Brain pericyte (primary cell): ENCODE data around the gene TMEM115.

ENCODE experiments used
- DNase-seq: peaks from one replicate; pipeline ENCODE4 v3.0.0-alpha.2; 2012; ENCODE audit warnings: low read depth, low spot score

TMEM115 gene

DNA sequence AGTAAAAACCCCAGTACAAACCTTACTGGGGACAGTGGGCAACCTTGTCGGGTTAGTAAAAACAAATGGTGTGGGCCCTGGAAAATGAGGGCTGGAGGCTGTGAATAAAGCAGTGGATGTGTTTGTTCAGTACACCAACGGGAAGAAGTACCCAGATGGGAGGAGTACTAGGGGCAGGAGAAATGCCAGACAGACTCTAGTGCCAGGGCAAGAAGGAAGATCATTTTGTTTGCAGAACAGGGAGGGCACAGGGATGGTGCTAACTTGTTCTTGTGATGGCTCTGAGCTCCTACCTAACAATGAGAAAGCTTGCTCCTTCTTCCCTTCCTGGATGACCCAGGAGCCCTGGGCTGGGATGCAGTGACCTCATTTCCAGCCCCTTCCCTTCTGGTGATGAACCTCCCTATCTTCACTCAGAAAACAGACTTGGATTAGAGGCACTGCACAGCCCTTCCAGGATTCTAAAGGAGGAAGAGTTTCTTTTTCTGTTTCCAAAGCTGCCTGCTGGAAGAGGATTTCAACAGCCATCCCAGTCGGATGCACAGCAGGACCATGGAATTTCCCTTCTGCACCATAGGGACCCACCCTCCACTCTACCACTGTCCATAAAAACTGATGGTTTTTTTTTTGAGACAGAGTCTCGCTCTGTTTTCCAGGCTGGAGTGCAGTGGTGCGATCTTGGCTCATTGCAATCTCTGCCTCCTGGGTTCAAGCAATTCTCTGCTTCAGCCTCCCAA is 24.8 kb downstream of the TMEM115 start:
- no peak for DNase-seq

DNA sequence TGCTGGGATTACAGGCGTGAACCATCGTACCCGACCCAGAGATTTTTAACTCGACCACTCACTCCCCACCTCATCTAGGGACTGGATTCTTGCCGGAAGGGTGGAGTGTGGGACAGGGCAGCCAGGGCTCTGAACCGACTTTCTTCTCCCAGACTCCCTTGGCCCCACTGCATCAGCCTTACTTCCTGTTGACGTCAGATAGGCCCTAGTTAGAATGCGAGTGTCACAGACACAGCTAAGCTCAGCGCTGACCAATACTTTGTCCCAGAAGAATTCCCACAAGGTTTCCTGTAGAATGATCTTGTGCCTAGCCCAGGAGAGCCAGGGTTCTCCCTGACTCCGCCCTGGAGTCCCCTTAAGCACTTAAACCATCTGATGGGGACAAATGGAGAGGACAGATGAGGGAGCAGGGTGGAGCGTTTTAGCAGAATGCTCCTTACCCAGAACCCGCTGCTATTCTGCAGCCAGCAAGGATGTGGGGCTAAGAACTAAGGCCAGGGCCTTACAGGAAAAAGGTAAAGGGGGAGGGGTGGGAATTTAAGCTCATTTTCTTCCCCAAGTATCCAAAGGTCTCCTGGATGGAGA is 25.5 kb downstream of the TMEM115 start:
- DNase-seq, result no peak

DNA sequence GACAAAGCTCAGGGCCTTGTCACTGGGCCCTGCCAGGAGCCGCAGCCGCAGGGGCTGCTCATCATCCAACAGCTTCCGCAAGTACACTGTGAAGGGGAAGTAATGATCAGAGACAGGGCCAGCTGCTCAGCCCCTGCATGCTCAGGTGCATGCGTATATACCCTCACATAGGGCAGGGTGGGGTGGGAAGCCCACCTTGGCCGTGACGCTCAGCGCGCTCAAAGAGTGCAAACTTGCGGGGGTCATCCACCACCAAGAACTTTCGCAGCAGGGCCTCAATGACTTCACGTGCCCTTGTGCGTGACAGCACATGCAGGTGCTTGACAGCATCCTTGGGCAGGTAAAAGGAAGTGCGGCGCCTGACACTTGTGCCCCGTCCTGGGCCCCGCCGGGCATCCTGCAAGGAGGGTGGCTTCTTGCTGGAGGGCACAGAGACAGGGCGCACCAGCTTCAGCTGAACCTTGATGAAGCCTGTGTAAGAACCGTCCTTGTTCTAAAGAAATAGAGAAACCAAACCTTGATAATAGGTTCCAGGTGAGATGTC is 27.9 kb downstream of the TMEM115 start:
- no peak for DNase-seq

DNA sequence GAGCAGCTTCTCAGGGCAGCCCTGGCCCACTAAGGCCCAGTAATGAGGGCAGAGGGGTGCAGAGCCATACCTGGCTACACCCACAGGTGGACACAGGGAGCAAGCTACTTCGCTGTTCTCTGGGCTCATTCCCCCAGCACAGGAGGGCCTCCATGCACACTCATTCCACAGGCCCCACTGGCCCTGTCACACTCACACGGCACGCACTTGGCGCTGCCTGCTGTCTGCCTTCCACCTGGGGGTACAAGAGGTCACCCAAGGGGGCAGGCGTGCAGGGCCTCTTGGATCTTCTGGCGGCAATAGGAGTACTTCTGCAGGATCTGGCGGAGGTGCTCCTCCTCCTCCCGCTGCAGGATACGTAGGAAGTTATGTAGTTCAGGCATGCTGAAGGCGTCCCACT is 29.0 kb downstream of the TMEM115 start:
- DNase-seq, result no peak

DNA sequence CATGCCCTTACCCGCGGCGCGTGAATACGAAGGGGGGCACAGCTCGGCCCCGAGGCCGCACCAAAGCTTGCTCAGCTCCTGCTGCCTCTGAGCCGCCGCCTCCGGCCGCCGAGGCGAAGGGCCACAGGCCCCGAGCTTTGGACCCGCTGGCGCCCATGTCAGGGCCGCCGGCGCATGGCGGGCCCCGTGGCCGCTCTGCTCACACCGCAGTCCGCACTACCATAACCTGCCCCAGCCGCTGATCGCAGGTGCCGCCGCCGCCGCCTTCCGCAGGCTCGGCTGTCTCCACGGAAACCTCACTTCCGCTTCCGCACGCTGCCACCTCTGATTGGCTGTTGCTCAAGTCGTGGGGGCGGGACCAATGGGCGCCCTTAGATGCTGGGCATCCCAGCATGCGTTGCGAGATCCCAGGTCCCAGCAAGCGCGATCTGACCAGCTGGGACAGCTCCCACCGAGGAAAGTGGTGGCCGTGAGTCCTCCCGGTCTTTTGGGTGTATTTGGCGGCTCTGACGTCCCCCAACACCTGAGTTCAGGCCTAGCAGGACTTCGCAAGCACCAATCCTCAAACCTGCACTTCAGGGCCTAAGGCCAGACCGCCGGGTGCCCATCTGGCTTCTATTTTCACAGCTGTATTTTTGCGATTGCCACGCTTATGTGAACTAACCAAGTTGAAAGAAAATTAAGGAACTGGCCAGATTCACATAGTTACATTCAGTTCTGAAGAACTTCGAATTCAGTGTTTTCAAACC is 31.2 kb downstream of the TMEM115 start, which contains the start of gene TUSC2:
TUSC2 (minus strand) TSS at position 281 of the 749 bp plus-strand sequence; CDS start at position 157, 124 bp downstream.
- DNase-seq, result peak; percentile 85

DNA sequence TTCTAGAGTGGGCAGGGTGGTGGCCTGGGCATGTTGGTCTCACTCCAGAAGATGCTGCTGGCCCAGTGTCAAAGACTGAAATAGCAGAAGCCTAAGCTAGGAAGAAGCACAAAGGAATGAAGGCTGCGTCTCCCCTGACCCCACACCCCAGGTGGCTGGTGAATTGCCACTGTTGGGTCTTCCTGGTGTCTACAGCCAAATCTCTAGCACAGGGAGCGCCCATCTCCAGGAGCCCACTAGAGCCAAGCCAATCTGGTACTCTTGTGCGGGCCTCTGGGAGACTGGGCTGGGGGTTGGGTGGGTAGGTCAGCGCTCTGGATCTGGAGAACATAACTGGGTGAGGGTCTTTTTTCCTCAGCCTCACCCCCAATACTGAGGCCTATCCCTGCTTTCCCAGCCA is 32.2 kb downstream of the TMEM115 start:
- DNase-seq, result no peak

DNA sequence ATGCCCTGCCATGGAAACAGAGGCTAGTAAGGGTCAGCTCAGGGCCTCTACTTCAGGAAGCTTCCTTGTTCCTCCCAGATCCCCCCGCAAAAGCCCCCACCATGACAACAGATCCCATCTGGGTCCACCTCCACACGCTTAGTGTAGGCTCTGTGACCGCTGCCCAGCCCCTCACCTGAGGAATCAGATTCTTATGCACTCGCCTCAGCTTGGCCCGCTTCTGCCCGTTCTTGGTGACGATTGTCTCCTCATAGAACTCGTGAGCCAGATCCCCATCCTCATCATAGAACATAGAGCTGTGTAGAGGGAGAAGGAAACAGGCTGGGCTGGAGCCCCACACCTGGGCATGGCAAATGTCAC is 33.2 kb downstream of the TMEM115 start:
- no peak for DNase-seq

DNA sequence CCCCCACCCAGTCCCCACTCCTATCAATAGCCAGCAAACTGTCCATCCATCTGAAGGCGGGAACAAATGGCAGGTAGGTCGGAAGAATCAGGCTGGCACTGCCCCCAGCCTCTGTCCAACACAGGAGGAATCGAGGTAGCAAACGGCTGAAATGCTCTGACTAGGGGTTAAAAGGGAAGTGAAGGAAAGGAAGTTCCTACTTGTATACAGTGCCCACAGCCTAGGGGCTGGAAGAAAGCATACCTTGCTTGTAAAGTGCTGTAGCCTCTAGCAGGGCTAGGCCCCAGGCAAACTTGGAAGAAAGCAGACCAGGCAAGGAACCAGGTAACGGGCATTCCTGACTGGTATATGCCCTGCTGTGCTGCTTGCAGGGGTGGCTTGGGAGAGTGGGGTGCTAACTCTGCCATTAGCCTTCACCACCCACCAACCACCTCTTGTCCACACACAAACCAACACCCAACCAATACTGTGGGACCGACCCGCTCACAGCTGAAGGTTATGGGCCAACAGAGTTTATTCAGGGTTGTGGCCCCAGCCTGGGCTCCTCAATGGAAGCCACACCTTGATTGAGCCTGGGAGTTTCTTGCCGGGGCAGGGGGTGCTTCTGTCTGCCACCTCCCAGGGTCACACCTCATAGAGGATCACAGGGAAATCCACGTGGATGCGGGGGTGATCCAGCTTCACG is 33.7 kb downstream of the TMEM115 start:
- DNase-seq, result no peak

- no peak for DNase-seq
Measured at GRCh38 chr3:50325113-50325480, 34.2 kb downstream of the TMEM115 start.

- no peak for DNase-seq
Measured at GRCh38 chr3:50324351-50325112, 34.8 kb downstream of the TMEM115 start.

GRCh38 chr3:50323614-50324199 is 35.6 kb downstream of the TMEM115 start:
- no peak for DNase-seq

DNA sequence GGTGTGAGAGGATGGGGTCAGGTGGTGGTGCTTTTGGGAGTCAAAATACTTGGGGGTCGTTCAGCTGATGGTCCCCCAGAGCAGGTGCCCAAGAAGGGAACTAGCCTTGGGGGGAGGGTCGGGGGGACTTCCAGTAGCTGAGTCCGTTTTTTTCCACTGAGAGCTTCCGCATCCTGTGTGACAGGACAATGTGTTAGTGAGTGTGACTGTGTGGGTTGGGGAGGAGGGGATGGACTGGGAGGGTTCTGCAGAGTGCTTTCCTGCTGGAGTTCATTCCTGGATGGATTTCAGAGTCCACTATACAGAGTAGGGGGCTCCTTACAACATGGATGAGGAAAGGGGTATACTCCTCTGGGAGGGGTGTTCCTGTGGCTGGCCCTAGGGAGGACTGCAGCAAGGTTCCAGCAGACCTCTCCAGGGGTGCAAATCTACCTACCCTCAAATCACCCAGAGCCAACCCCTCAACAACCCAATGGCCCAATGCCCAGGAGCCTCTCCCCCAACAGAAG is 36.2 kb downstream of the TMEM115 start:
- DNase-seq, result no peak

- no peak for DNase-seq
Measured at GRCh38 chr3:50322386-50323091, 36.8 kb downstream of the TMEM115 start, which contains the start of gene HYAL2. Gene HYAL2, minus strand, starts transcription at chr3:50322745. Its CDS starts 2,256 bp downstream, at chr3:50320489.

DNA sequence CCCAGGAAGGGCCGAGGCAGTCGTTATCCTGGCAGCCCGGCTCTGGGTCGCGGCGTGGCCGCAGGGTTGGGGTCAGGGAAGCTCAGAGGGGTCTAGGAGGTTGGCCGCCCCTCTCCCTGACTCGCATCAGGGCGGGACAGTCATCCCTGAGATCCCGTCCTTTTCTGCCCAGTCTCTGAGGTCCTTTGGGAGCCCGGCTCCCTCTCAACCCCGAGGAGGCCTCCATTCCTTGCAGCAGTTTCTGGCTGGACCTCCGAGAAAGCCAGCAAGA is 37.3 kb downstream of the TMEM115 start:
- no peak for DNase-seq

DNA sequence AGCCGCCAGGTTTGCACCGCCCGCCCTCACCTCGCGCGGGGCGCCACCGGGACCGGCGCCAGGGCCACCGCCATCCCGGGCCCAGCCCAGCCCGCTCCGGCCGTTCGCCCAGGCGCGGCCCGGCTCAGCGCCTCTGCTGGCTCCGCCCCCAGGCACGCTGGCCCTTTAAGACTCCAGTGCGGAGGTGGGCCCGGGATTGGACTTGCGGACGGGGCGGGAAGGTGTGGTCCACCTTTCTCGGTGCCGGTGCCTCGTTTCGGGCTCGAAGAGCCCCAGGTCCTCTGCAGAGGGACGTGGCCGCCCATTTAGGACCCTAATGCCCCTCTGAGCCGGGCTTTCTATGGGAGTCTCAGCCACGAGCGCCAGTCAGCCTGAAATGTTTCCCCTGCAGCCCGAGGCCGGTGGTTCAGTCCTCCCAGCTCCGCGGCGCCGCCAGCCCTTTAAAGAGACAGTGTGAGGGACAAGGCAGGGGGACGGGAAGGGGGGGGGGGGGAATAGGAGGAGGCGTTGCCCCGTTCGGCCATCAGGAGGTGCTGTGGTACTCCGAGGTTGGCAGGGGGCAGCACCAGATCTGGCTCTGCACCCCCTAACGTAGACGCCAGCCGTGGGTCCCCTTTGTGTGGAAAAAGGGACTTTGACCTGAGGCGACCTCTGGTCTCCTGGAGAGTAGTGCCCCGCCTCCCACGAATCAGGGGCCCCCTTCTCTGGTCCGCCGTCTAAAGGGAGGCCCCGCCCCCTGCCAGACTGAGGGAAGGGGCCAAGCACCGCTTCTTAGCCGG is 37.8 kb downstream of the TMEM115 start:
- peak; percentile 71 for DNase-seq

DNA sequence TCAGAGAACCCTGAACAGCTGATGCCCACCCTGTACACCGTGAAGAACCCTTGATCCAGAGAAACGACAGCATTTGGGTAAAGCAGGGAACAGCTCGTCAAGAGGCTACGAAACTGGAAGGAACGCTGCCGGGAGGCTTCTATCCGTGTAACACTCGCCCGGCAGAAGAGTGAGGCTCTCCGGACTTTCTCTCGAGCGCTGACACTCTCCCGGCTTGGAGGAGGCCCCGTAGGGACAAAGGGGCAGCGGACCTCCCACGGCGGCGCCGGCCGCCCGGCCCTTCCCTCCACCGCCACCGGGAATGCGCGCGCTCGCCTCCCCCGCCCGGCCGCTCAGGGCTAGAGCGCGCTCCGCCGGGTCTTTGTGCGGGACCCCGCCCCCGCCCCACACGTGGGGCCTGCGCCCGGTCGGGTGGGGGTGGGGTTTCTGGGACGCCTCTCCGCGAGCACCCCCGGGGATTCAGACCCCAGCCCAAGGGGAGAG is 38.4 kb downstream of the TMEM115 start:
- DNase-seq, result no peak

DNA sequence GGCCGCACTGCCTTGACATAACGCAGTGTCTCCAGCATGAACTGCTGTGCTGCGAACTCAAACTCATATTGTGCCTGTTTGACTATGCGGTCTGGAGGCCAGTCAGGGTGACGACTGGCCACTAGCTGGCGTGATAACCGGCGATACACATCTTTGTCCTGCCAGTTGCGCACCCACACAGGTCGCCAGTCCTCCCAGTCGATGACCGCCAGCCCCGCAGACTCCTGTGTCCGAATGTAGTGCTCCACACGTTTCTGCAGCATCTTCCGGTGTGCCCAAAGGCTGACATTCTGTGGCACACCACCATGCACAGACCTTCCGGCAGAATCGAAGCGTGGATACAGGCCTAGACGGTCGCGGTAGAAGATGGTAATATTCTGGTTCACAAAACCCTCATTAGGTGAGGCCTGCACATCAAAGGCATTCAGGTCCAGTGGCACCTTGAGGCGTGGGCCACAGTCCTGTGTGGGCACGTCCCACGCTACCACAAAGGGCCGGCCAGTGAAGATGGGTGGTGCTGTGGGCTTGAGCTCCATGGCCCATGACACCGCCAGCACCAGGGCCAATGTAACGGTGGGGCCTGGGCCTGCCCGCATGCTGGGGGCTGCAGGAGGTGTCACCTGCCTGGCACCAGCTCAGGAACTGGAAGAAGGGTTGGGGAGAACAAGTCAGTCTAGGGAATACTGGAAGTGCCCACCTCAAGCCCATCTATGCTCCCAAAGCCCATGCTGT is 39.3 kb downstream of the TMEM115 start:
- no peak for DNase-seq

DNA sequence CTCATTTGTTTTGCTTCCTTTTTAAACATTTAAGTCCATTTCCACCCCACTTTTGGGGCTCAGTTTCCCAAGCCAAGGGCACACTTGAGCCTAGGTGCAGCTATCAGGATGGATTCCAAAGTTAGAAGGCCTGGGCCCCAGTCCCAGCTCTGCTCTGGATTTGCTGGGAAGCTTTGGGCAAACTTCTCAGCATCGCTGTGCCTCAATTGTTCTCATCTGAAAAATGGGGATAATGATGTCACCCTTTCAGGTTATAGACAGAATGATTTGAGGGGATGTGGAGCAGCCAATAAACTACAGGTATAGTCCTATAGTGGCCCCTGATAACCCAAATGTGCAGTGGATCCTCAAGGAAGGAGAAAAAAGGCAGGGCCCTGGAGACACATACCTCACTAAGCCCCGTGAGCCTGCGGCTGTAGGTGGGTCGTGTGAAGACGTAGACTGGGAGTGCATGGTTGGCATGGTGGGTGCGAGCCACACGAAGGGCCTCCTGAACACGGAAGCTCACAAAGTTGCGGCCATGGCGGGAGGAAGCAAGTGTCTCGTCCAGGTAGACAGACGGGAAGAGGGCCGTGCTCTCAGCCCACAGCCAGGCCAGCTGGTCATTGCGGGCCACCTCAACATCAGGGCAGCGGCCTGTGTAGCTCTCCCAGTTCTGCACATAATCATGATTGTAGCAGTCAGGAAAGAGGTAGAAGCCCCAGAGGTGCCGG is 40.0 kb downstream of the TMEM115 start:
- DNase-seq, result no peak
